ENCODE data around the gene KRT38. TPM values are rescaled to one million over a fixed set of nuclear protein-coding genes. Genes with fewer than 3 reads are reported as not detected.

Gene KRT38
- polyA plus RNA-seq (ENCODE audit: insufficient read length), result not detected
- long read RNA-seq, donor 1, result 0 reads
- long read RNA-seq, donor 2, result 0 reads
- long read RNA-seq, donor 3, result 0 reads
- long read RNA-seq, donor 4, result 0 reads
- long read RNA-seq, donor 5, result 0 reads
- long read RNA-seq, donor 6, result 0 reads
- long read RNA-seq, donor 7, result 0 reads
- long read RNA-seq, donor 8, result 0 reads

DNA sequence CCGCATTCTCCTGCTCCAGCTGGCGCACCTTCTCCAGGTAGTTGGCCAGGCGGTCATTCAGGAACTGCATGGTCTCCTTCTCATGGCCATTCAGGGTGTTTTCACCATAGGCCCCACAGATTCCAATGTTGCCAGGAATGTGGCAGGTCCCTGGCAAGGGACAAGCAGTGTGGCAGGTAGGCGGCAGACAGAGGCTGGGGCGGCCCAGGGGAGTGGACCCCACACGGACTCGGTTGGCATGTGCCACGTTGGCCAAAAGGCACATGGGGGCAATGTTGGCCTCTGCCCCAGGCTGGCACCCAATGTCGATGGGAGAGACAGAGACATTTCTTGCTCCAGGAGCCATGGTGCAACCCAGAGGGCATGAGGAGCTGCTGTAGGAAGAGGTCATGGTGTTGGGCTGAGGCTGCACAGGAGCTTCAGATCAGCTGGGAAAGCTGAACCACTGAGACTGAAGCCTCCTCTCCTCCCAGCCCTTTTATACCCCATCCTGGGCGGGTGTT lies at the start of gene KRT38:
KRT38 (minus strand) TSS at position 453 of the 503 bp plus-strand sequence; CDS start at position 391, 62 bp downstream.
- no peak for DNase-seq

GRCh38 chr17:41489531-41489930 lies 48.7 kb upstream of the KRT38 start, which contains the start of gene KRT36:
KRT36 (minus strand) TSS chr17:41489910; CDS start chr17:41489864, 46 bp downstream.
- DNase-seq, result no peak

- no peak for DNase-seq
Observed at GRCh38 chr17:41486809-41487530, 46.2 kb upstream of the KRT38 start.

DNA sequence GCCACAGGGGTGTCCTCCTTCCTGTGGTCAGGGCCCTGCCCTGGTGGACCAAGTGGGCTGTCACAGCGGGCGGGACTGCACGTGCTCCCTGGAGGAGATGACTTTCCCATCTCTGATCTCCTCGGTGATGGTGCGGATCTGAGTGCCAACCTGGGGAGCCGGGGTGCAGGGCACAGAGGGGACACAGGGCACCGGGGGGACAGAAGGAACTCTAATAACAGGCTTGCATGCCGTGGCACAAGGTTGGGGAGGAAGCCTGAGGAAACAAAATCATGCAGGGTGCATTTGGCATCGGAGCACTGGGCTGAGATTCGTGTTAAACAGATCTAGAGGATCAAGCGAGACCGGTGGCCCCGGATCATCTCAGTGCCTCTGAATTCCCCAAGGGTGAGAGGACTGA lies 45.5 kb upstream of the KRT38 start:
- no peak for DNase-seq

- no peak for DNase-seq
Observed at GRCh38 chr17:41484920-41485904, 44.4 kb upstream of the KRT38 start.

DNA sequence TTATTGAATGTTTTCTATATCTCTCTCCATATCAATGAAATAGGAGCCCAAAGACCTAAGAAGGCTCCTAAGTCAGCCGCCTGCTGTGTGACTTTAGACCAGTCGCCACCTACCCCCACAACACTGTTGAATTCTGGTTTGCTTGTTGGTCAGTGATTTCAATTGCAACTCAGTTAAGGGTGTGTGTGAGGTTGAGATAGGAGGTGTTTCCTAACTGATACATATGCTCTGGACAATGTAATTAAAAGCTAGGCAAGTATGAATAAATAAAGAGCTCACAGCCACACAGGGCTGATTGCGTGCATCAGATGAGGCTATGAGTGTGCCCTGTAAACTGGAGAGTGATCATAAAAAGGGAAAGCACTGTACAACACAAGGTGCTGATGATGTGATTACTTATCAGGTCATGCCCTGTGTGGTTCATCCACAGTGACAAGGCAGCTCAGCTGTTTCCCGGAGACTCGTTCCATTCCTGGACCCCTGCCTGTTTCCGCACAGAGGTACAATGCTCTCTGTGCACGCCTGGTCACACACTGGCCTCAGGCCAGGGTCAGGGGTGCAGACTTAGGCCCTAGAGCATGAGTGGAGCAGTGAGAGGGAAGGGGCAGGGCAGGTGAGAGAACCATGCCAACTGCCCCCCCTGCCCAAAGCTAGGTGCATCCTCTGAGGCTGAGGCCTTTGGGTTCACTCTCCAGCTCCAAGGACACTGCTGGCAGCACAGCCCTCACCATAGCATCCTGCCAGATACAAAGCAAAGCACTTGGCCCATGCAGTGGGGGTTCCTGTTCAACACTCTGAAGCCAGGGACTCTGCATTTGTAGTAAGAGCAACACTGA lies 43.4 kb upstream of the KRT38 start:
- DNase-seq, result no peak

- DNase-seq, result no peak
Observed at GRCh38 chr17:41483531-41483930, 42.7 kb upstream of the KRT38 start.

- no peak for DNase-seq
Observed at GRCh38 chr17:41481036-41481435, 40.3 kb upstream of the KRT38 start, which contains the start of gene KRT35. KRT35 (minus strand) TSS chr17:41481151; CDS start chr17:41481097, 54 bp downstream.

GRCh38 chr17:41480581-41480980 lies 39.8 kb upstream of the KRT38 start:
- DNase-seq, result no peak

DNA sequence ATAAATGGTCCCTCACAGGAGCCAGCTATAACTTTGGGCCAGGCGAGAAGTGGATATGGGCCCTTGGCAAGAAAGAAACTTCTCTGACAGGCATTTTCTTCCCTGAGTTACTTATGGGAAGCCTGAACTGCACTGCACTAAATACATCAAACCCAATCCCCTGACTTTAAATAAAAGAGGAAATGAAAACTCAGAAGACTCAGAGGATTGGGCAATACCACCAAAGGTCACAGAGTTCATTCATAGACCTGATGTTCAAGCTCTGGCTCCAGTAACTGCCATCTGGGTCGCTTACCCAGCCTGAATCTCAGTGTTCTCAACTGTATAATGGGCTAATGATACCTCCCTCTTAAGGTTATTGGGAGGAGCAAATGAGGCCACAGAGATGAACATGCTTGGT lies 39.4 kb upstream of the KRT38 start:
- no peak for DNase-seq

- DNase-seq, result no peak
Observed at GRCh38 chr17:41478237-41478636, 37.5 kb upstream of the KRT38 start.

DNA sequence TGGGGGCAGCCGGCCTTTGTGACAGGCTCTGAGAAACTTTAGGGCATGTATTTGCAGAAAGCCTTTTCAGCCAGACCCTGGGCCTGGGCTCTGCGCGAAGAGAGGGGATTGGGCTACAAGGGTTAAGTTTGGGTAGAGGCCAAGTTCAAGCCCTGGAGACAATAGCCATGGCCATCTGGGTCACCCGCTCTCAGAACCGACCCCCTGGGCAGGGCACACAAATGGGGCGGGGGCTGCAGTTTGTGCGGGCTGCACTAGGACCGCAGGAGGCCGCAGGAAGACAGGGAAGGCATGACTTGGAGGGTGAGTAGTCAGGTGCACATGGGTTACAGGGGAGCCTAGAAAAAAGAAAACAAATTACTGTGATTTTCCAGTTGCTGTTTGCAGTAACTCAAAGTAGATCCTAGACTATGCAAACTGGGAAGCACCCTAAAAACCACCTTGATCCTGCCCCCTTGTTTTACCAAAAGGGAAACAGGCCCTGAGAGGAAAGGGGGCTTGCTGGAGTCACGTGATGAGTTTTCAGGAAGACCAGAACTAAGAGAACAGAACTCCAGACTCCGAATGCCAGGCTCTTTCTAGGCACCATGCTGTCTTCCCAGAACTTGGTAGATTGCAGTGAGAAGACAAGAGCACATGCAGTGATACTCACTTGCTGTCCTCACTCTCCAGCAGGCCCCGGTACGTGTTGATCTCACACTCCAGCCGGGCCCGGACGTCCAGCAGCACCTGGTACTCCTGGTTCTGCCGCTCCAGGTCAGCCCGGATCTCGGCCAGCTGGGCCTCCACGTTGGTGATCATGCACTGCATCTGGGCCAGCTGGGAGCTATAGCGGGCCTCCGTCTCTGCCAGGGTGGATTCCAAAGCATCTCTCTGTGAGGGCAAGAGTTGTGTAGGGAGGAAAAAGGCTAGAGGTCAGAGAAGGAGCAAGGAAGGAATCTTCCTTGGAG lies 36.4 kb upstream of the KRT38 start:
- DNase-seq, result no peak

DNA sequence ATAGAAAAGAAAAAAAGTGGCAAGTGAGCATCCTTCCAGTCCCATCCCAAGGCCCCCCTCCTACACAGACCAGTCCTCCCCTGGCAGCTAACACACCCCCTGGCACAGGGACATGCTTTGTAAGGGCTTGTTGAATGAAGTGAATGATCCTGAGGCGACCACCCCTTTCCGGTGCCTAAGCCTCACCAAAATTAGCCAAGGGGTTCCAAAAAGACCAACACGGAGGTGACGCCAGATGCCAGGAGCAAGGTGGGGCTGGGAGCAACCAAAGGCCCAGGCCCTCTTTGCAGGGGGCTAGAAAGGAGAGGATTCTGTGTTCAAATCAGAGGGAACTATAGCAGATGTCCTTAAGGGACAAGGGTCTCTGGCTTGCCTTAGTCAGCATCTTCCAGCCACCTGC lies 34.6 kb upstream of the KRT38 start:
- DNase-seq, result no peak

DNA sequence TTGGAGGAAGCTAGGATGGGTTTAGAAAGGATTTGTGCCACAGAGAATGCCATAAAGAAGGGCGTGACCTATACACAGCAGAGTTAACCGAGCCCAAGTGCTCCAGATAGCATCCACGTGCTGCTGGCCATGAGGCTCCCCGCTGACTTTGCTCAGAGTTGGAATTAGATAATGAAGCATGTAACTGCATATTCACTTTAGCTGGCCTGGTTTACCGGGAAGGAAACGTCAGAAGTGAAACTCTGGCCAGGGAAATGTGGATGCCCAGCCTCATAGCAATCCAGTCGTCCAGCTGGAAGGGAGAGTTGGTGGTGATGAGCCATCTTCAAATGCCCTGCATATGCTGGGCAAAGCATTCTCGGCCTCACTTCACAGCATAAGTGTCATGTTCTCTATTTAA lies 34.1 kb upstream of the KRT38 start:
- DNase-seq, result no peak

DNA sequence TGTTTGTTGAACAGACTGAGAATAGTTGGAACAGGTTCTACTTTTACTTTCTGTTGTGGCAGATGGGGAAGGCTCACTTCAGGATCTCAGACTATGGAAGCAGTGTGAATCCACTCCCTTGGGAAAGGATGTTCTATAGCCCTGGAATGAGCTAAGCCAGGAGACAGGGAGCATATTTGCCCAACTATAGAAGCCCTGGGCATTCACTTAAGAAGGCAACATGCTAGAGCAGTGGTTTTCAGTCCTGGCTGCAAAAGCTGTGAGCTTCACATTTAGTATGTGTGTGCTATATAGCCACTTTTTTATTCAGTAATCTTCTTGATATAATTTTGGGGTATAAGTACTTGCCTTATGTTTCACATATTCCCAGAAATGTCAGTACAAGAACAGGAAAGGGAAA lies 27.6 kb upstream of the KRT38 start:
- DNase-seq, result no peak

GRCh38 chr17:41467561-41467960 lies 26.8 kb upstream of the KRT38 start:
- no peak for DNase-seq

- DNase-seq, result no peak
Observed at GRCh38 chr17:41466988-41467387, 26.2 kb upstream of the KRT38 start, which contains the start of gene KRT32. KRT32 (minus strand) TSS chr17:41467386; CDS start chr17:41467325, 61 bp downstream.

DNA sequence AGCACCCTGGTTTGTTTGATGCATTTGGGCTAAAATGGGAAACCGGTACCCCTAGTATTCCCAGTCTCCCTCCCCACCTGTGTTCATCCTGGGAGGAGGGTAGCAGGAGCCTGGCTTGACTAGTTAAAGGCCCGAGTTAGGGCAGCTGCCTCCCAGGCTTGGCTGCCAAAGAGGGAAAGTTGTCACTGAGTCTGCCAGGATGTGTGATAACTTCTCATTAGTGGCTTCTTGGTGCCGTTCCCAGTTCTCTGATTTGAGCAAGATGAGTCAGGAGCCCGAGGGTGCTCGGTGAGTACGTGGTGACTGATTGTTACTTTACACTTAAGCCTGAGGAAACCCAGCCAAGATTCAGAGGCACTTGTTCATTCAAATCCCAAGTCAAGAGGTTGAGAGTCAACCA lies 23.9 kb upstream of the KRT38 start:
- DNase-seq, result no peak

DNA sequence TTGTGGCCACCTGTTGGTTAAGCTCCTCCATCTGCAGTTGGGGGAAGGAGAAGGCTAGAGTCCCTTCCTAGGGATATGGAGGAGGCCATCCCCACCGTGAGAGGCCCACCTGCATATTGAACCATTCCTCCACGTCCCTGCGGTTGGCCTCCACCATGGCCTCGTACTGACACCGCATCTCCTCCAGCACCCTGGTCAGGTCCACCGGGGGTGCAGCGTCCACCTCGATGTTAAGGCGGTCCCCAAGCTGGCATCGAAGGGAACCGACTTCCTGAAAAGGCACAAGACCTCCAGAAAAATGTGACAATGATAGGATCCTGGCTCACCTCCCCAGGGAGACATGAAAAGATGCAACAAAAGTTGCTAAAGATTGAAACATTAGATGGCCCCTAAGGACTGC lies 23.4 kb upstream of the KRT38 start:
- DNase-seq, result no peak

GRCh38 chr17:41463746-41464145 lies 23.0 kb upstream of the KRT38 start:
- DNase-seq, result no peak

Data from left kidney (tissue), 8 donors.